DMS53 treated with DMSO at 0.1 percent for 48 hours (cell line): ENCODE measurements around the gene NDC80.

Experiments used
- DNase-seq: peaks from one replicate; lab custom pipeline; 2025; ENCODE audit not compliant: unreplicated experiment; lab: John Stamatoyannopoulos, UW

The NDC80 gene

DNA sequence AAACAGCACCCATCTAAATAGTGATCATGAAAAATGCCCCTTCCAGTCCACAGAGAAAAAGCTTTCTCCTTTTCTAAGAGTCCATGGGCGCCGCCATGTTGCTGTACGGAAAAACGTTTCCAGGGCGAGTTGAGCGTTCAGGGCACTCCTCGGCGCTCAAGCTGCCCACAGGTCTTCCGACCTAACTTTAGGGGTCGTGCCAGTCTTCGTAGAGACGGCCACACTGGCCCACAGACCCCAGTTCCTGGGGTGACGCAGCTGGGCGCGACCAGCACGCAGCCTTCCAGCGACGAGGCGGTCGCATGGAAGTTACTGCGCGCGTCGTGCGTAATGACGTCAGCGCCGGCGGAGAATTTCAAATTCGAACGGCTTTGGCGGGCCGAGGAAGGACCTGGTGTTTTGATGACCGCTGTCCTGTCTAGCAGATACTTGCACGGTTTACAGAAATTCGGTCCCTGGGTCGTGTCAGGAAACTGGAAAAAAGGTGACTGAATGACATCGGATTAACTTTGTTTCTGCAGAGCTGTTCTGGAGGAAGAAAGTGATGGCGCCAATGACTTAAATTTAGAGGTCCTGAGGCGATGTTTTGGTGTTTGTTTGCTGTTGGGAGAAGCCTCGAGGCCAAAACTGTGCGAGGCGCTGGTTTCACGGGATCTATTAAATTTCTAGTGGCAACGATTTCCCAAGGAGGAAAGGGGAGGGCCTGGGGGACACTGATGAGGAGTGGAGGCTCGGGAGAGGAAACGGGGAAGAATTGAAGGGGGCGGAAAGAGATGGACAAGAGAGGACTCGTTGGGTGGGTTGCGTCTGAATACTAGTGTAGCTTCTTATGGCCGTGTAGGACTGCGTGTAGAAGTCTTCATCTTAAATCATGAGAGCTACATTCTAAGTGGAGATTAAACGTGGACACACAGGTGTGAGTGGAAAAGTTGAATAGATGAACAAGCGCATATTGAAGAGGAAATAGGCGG lies at the start of gene NDC80, which contains the start of gene METTL4:
Gene NDC80 (plus strand): TSS at position 358 of the 971 bp plus-strand sequence. CDS start 1,429 bp downstream, outside the sequence.
Gene METTL4 (minus strand): TSS at position 306 of the 971 bp plus-strand sequence. CDS start 4,289 bp downstream, outside the sequence.
- DNase-seq = peak; percentile 91

DNA sequence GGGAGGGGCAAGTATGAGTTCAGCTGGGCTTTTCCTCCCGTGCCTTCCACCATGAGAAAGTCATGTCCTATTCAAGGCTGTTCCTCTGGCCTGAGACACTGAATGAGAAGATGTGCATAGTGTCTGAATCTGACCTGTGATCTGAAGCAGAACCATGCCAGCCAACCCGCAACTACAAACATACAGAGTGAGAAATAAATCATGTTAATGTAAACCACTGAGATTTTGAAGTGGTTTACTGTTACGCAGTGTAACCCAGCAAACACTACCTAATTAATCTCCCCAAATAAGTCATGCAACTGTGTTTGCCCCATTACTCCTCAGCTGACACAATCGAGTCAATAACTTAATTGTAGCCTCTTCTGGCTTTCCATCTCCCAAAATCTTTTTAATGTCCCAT lies 49.2 kb upstream of the NDC80 start:
- DNase-seq = no peak

DNA sequence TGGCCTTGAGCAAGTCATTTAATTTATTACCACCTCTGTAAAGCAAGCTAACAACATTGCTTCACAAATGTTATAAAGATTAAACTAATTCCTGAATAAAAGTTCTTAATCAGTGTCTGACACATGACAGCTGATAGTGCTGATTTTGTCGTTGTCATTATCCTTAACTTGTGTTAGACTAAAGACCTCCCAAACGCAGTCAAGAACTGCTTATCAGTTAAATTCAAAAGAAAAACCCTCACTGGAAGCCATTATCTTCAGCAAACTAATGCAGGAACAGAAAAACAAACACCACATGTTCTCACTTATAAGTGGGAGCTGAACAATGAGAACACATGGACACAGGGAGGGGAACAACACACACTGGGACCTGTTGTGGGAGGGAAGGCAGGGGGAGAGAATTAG lies 46.6 kb upstream of the NDC80 start:
- DNase-seq = peak; percentile 14

DNA sequence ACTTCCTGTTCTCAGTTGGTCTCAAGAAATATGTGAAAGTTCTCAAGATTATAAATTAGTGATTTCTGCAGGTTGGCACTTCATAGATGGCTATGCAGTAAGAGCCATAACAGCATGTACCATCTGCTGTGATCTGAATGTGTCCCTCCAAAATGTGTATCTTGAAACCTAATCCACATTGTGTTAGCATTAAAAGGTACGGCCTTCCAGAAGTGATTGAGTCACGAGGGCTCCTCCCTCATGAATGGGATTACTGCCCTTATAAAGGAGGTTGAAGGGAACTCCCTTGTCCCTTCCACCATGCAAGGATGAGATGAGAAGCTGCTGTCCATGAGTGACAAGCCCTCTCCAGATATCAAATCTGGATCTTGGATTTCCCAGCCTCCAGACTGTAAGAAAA lies 45.0 kb upstream of the NDC80 start:
- DNase-seq = peak; percentile 95

DNA sequence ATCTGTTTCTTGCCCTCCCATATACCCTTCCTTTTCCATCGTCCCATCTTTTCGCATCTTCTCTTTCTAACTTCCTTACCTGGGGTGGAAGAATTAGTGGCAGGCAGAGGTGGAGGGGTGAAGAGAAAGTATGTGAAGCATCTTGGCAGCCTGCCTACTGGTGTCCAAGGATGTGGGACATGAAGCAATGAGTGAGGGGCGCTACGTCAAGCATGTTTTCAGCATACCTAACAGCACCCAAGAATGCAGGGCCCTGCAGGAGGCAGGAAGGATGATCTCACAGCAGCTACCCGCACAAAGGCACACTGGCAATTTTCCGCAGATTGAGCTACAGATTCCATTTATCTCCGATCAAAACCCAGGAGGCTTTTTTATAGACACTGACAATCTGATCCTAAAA lies 42.2 kb upstream of the NDC80 start:
- no peak for DNase-seq

DNA sequence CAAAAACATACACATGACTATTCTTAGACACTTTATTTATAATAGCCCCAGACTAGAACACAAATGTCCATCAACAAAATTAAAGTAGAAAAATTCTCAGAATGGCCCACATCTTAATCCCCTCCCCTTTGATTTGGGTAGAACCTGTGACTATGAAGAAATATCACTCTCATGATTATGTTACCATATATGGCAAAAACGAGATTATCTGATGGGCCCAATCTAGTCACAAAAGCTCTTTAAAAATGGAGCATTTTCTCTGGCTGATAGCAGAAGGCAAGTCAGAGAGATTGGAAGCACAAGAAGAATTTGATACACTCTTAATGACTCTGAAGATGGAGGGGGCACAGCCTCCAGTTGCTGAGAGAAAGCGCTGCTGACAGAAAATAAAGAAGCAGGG lies 39.6 kb upstream of the NDC80 start:
- DNase-seq = no peak

DNA sequence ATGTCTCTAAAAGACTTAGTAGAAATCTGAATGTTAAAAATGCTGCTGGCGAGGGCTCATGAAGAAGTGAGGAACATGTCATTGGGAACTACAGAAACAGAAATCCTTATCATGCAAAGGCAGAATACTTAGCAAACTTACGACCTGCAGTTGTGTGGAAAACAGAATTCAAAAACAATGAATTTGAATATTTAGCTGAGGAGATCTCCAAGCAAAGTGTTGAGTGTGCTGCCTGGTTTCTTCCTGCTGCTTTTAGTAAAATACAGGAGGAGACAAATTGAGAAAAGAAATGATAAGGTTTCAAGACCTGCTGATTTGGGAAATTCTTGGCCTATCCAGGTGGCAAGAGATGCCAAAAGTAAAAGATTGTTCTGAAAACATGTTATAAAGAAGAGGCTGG lies 38.6 kb upstream of the NDC80 start:
- DNase-seq = no peak

DNA sequence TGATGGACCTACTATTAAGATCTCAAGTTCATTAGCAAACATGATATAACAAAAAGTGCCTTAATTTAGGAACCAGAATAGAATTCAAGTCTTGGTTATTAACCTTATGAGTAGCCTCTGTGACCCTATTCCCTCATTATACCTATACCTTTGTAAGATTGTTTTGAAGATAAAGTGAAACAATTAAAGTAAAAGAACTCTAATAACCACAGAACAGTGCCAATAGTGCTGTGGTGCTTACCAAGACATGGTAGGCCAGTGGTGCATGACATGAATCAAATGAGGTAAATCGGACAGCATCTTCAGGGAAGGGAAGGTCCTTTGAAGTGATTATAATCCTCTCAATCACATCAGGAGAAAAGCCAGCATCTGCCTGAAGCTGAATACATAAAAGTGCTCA lies 36.5 kb upstream of the NDC80 start:
- DNase-seq = no peak

DNA sequence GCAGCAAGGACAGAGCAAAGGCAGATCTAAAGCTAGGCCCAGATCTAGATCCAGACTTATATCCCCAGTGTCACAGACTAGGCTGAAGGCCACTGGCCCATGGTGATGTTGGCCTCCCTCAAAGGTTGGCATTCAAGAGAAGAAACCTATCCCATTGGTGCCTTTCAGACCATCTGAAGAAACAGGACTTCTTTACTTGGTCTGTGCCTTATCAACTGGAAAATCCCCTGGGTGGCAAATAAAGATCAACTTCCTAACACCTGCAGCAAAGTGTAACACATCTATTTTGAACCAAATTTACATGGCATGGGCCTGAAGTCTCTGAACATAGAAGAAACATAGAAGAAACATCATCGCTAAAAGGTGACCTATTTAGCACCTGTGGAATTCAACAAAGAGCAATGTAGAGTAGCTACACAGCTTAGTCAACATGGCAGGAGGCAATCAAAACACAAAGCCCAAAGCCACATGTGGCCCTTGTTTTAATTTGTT lies 35.9 kb upstream of the NDC80 start:
- DNase-seq = no peak

DNA sequence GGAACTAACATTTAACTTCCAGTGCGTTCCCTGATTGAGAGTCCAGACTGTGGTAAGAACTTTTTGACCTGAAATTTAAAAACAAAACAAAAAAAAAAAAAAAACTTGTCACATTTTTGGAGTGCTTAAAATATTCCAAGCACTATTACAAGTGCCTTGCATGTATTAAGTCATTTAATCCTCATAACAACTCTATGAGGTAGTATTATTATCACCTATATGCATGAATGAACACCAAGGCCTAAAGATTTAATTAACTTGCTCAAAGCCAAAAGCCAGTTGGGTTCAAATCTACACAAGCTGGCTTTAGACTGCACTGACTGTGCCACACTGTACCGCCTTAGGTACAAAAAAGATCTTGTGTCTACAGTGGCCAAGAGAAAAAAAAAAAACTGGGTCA lies 35.3 kb upstream of the NDC80 start:
- no peak for DNase-seq

DNA sequence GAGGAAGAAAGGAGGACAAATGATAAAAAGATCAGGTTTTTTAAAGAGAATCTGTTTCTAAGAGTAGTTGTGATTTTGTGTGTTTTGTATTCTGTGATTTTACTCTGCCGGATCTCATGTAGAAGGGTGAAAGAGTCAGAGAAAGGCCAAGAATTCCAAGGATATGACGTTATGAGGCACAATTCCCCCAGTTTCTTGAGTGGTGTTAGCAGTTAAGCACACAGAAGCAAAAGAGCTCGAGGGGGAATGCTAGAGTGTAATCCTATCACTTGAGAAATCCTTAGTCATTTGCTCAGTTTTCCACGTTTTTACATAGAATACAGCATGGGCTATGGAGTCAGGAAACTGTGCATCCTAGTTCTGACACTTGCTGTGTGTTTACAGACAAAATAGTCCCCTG lies 34.9 kb upstream of the NDC80 start:
- no peak for DNase-seq

DNA sequence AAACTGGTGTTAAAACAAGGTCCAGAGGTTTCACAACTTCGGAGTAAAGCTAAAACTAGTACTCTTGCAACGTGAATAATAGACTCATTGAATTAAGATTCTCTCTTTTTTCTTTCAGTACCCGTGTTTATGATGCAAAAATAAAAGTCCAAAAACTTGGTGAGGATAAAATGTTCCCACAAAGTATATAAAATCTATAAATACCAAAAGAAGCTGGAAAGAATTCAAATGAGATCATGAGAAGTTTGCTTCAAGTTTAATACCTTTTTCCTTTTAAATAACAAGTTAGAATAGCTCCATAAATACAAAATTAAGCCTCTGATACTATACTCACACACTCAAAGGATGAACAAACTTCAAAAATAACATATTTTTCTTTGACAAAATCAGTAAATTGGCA lies 34.1 kb upstream of the NDC80 start:
- no peak for DNase-seq

DNA sequence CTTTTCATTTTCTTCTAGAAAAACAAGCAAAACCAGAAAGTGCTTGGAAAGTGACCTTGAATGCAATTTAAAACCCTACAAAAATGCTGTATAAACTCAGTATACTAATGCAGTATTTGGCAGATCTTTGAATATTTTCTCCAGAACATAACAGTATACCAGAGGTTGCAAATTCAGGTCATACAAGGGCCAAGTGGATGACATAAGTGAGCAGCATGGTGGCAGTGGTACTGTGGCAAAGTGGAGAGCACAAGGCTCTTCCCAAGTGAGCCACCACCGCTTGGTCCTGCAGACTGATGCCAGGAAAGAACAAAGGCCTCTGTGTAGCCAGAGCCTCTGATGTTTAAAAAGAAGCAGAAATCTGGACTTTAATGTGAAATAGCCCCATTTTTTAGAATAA lies 33.1 kb upstream of the NDC80 start:
- DNase-seq = no peak

DNA sequence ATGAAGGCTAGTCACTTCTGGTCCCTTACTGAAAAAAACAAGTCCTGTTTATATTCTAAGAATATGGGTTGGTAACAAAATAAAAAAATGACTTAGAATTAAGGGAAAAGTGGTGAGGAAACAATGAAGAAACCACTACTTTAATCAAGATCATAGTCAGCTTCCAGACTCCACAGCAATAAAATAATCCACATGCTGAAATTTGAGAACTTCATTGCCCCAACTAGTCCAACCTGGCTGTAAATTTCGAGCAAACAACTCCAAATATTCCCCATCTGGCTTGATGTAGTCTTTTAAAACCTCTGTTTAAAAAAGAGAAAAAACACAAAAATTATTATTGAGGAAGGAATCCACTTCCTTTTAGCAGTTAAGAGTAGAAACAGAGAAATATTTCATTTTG lies 32.5 kb upstream of the NDC80 start:
- no peak for DNase-seq

DNA sequence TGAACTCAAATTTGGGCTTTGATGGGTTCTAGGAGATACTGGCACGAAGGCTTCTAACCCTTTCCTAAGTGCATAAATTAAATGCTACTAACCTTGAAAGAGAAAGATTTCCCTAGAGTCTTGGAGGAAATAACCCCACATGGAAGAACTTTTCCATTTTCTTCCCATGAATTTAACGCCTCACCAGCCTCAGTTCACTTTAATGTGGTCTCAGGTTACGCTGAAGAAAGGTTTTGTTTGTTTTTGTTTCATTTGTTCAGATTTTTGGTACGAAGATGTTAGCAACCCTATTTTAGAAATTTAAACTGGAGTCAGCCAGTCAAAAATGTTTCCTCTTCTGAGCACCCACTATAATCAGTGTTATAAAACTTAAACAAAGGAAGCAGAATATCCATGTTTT lies 30.8 kb upstream of the NDC80 start:
- DNase-seq = no peak

DNA sequence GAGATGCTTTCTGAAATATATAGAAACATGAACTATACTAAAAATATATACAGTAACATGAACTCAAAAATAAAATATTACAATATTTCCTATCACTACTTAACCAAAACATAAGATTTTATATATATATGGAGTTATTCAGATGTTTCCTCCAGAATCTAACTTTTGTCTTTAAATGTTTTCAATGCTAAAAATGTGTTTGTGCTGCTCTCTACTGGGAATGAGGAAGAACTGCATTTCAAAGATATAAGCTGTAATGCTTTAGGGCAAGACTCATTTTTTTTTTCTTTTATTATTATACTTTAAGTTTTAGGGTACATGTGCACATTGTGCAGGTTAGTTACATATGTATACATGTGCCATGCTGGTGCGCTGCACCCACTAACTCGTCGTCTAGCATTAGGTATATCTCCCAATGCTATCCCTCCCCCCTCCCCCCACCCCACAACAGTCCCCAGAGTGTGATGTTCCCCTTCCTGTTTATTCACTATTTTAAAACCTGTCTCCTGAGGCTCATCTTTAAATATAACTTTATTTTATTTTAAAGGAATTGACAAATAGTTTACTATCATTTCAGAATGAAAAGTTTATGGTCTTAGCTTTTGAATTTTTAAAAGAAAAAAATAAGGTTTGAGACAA lies 29.3 kb upstream of the NDC80 start:
- DNase-seq = peak; percentile 81

DNA sequence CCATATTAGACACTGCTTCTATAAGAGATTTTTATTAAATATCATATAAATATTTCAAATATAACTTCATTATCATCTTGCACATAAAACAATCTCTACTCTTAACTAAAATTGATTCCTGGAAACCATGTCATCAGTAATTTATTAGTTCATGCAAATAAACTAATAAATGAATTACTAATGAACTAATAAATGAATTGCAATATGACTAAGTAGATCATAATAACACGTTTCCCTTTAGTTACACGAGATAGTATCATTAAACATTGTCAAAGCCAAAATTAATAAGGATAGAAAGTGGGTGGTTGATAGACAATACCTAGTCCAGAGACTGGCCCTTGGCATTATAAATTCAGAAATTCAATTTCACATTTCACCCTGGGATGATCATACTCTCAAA lies 26.2 kb upstream of the NDC80 start:
- DNase-seq = no peak

DNA sequence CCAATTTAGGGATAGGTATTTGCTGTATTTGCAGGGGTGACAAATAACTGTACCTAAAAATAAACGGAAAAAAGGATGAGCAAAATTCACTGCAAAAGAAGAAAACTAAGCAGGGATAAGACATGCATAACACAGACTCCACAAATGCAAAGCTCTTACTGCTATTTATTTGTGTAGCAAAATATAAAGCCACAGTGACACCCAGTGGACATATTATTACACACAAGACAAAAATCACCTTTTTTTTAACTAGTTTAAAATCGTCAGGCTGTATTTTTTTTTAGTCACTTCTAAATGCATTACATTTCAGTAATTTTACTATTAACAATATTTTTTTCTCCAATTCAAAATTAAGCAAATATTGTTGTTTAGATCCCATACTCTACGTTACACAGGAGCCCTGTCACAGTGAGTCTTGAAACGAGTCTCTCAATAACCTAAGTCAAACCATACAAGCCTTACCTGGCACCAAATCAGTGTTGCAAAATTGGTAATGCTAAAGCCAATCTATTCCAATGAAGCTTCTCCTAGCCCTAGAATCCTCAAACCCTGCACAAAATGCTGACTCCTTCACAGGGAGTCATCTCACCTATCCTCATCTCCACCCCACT lies 23.8 kb upstream of the NDC80 start:
- peak; percentile 69 for DNase-seq

DNA sequence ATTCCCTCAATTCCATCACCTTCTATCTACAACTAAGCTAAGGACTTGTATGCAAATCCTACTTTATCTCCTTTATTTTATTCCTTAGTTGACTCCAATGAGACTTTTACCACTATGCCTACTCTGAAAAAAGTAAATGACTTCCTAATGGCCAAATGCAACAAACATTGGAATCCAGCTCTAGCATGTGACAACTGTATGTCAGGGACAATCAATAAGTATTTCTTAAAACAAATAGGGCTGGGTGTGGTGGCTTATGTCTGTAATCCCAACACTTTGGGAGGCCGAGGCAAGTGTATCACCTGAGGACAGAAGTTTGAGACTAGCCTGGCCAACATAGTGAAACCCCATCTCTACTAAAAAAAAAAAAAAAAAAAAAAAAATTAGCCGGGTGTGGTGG lies 21.9 kb upstream of the NDC80 start:
- DNase-seq = no peak

DNA sequence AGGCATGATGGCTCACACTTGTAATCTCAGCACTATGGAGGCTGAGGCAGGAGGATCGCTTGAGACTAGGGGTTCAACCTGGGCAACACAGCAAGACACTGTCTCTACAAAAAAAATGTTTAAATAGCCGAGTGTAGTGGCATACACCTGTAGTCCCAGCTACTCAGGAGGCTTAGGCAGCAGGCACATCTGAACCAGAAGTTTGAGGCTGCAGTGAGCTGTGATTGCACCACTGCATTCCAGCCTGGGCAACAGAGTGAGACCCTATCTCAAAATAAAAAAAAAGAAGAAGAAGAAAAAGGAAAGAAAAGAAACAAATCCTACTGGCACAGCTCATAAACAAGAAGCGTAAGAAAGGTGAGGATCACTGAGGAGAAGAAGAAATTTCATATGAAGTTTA lies 19.9 kb upstream of the NDC80 start:
- no peak for DNase-seq

DNA sequence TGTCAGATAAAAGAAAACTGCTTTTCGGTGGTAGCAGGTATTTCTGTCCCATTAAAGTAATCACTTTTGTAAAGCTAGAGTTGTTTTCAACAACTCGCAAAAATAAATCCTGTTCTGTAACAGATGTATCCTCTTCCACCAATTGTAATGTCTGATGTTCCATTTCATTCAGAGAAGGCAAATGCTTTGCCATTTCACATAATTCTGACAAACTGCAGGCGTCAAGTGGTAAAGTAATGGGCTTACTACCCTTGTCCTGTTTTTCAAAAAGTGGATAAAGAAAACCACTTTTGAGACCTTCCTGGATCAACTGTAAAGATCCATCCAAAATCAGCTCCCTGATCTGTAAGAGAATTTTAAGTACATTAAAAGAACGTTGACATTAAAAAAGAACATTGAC lies 16.7 kb upstream of the NDC80 start:
- no peak for DNase-seq

DNA sequence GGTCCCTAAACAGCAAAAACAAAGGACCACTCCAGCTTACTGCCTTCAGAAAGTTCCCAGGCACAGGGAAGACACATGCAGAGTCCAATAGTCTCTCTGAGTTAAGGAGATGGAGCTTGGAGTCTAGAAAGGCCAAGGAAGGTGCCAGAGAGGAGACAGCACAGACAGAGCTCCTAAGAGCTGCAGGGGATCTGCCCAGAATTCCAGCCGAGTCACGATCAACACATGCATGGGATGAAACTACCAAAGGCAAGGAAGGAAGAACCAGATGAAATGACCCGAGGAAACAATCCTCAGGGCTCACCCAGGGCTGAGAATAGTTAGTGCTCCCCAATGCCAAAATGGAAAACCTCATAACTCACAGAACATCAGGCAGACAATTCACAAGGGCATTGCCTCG lies 15.5 kb upstream of the NDC80 start:
- DNase-seq = no peak
